ENCODE data around the gene ALDH2.
A peak's percentile ranks its signal among the peaks of the same experiment; 100 is the strongest.
"Not testable (repeated sequence)": the region's sequence is repeated elsewhere in the genome, so short reads cannot be mapped to it uniquely, and the experiment has no call there.

ALDH2 gene

DNA sequence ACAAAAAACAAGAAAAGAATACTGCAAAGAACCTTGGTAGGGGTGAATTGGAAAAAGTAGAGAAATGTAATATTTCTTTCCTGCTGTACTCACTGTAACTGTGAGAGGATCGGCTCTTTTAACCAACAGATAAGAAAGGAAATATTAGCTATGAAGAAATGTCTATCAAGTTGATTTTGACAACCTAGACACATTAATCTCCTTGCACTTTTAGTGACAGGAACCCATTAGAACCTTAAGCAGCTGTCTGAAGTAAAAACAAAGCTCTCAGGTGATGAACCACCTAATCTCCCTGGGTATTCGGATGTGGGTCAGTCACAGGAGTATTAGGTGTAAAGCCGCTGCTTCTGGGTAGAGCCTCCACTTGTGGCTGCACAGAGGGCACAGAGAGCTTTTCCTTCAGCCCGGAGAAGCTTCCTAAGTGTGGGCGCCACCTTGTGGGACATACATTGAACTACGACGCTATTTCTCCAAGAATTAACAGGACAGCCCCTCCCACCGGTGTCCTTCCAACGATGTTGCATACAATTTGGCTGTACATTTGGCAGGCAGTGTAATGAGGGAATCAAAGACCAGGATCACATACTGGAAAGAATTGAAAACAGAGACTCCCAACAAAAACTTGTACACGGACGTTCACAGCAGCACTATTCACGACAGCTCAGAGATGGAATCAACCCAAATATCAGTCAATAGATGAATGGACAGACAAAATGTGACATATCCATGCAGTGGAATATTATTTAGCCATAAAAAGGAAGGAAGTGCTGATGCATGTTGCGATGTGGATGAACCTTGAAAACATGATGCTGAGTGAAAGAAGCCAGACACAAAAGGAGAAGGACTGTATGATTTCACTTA is 46.4 kb downstream of the ALDH2 start:
- Histone ChIP-seq H3K4me3 (ENCODE audit: low read length, poor library complexity, severe bottlenecking) (no peak overlapping the region), H3K4me2 (ENCODE audit: low read depth, low read length, poor library complexity, severe bottlenecking) (no peak overlapping the region), H3K9ac (ENCODE audit: low read depth, low read length, poor library complexity, severe bottlenecking) (no peak overlapping the region), H4K20me1 (ENCODE audit: insufficient read depth, low read length, poor library complexity, severe bottlenecking) (no peaks in the 10 kb centered on the region), H2AFZ (ENCODE audit: low read length) (peak overlapping the region; percentile 82), H3K27me3 (ENCODE audit: insufficient read depth, low read length, poor library complexity, severe bottlenecking) (no peaks in the 10 kb centered on the region), H3K36me3 (ENCODE audit: insufficient read depth, low read length) (no peaks in the 10 kb centered on the region), H3K4me1 (ENCODE audit: insufficient read depth, low read length, poor library complexity, severe bottlenecking) (no peaks in the 10 kb centered on the region), H3K9me3 (ENCODE audit: insufficient read depth, low read depth, low read length) (no peaks in the 10 kb centered on the region), H3F3A (ENCODE audit: low read depth) (no peaks in the 10 kb centered on the region), H3K9me2 (replicated peaks; ENCODE audit: low read depth, low read length) (no peaks in the 10 kb centered on the region), H3K79me2 (ENCODE audit: insufficient read depth, low read length) (no peaks in the 10 kb centered on the region)
- TF ChIP-seq, protein P1, sequence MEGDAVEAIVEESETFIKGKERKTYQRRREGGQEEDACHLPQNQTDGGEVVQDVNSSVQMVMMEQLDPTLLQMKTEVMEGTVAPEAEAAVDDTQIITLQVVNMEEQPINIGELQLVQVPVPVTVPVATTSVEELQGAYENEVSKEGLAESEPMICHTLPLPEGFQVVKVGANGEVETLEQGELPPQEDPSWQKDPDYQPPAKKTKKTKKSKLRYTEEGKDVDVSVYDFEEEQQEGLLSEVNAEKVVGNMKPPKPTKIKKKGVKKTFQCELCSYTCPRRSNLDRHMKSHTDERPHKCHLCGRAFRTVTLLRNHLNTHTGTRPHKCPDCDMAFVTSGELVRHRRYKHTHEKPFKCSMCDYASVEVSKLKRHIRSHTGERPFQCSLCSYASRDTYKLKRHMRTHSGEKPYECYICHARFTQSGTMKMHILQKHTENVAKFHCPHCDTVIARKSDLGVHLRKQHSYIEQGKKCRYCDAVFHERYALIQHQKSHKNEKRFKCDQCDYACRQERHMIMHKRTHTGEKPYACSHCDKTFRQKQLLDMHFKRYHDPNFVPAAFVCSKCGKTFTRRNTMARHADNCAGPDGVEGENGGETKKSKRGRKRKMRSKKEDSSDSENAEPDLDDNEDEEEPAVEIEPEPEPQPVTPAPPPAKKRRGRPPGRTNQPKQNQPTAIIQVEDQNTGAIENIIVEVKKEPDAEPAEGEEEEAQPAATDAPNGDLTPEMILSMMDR (conservative IDR thresholded peaks at IDR 0.05; ENCODE audit: low read length), result peak; percentile 83
- no peak for TF ChIP-seq EZH2phosphoT487 (IDR thresholded peaks at IDR 0.05; ENCODE audit: borderline replicate concordance)

DNA sequence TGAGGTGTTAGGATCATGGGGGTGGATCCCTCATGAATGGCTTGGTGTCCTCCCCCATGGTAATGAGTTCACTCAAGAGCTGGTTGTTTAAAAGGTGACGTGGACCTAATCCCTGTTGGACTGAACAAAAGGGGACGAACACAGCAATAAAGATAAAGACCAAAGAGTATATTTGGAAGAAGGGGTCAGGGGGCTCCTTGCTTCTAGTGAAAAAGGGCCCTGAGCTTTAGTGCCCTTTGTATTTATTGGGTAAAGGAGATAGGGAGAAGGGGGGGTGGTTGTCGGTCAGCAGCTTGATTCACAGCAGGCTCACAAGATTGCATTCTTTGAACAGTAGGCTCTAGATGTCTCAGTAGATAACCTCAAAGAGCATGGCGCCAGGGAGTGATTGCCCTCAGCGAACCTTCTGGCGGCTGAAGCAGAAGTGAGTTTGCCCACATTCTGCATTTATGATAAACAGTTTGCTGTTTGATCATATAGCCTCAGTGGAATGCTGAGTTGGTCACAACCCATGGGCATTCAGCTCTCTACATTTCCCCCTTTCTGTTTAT is 49.4 kb downstream of the ALDH2 start:
- no peaks in the 10 kb centered on the region for H3K4me1 ChIP-seq (ENCODE audit: insufficient read depth, low read length, poor library complexity, severe bottlenecking)
- TF ChIP-seq EZH2phosphoT487 (IDR thresholded peaks at IDR 0.05; ENCODE audit: borderline replicate concordance), result no peak
- TF ChIP-seq, protein P1 (conservative IDR thresholded peaks at IDR 0.05; ENCODE audit: low read length), result no peak

DNA sequence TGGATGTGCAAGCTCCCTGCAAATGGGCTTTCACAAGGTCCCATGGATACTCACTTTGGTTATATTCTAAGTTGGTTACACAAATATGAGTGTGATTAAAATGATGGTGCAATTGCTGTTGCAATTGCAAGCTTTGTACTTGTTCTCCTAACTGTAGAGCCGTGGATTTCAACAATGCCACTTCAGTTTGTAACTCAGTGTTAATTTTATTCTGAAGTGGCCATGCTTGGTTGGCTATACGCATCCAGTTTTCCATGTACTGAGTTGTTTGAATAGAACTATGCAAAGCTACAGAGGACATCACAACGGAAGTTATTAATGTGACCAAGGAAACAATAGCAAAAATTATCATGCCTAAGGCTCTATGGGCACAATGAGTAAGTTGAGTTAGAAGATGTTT is 50.2 kb downstream of the ALDH2 start:
- not testable (repeated sequence) for H3K9me3 ChIP-seq (ENCODE audit: insufficient read depth, low read depth, low read length); H3K4me2 ChIP-seq (ENCODE audit: low read depth, low read length, poor library complexity, severe bottlenecking); H3F3A ChIP-seq (ENCODE audit: low read depth); H3K9me2 ChIP-seq (replicated peaks; ENCODE audit: low read depth, low read length); H3K27me3 ChIP-seq (ENCODE audit: insufficient read depth, low read length, poor library complexity, severe bottlenecking); H3K9ac ChIP-seq (ENCODE audit: low read depth, low read length, poor library complexity, severe bottlenecking); H3K36me3 ChIP-seq (ENCODE audit: insufficient read depth, low read length); H3K4me1 ChIP-seq (ENCODE audit: insufficient read depth, low read length, poor library complexity, severe bottlenecking); H4K20me1 ChIP-seq (ENCODE audit: insufficient read depth, low read length, poor library complexity, severe bottlenecking); H3K79me2 ChIP-seq (ENCODE audit: insufficient read depth, low read length); H2AFZ ChIP-seq (ENCODE audit: low read length); H3K4me3 ChIP-seq (ENCODE audit: low read length, poor library complexity, severe bottlenecking)

More for the DNA sequence above, 49.4 kb downstream of the ALDH2 start:
- Histone ChIP-seq H3K9me2 (replicated peaks; ENCODE audit: low read depth, low read length) (no peaks in the 10 kb centered on the region), H3K4me2 (ENCODE audit: low read depth, low read length, poor library complexity, severe bottlenecking) (no peak overlapping the region), H3K79me2 (ENCODE audit: insufficient read depth, low read length) (no peaks in the 10 kb centered on the region), H3F3A (ENCODE audit: low read depth) (no peaks in the 10 kb centered on the region), H4K20me1 (ENCODE audit: insufficient read depth, low read length, poor library complexity, severe bottlenecking) (no peaks in the 10 kb centered on the region), H3K27me3 (ENCODE audit: insufficient read depth, low read length, poor library complexity, severe bottlenecking) (no peaks in the 10 kb centered on the region), H3K9me3 (ENCODE audit: insufficient read depth, low read depth, low read length) (no peaks in the 10 kb centered on the region), H3K9ac (ENCODE audit: low read depth, low read length, poor library complexity, severe bottlenecking) (no peak overlapping the region), H3K36me3 (ENCODE audit: insufficient read depth, low read length) (no peaks in the 10 kb centered on the region), H2AFZ (ENCODE audit: low read length) (no peak overlapping the region), H3K4me3 (ENCODE audit: low read length, poor library complexity, severe bottlenecking) (no peak overlapping the region)

Data from Loucy (cell line).